Erythroblast (primary cell): Measurements from ENCODE around the gene KCNG4.

Source experiments
- GATA1 ChIP-seq: IDR thresholded peaks from 2 replicates; pipeline ENCODE4 v1.6.1; 2011; ENCODE audit warnings: low read depth, mild to moderate bottlenecking, control low read depth, low read length, moderate library complexity
- POLR2A ChIP-seq: IDR thresholded peaks from 2 replicates; pipeline ENCODE4 v1.6.1; 2011; ENCODE audit warnings: mild to moderate bottlenecking, low read length

DNA sequence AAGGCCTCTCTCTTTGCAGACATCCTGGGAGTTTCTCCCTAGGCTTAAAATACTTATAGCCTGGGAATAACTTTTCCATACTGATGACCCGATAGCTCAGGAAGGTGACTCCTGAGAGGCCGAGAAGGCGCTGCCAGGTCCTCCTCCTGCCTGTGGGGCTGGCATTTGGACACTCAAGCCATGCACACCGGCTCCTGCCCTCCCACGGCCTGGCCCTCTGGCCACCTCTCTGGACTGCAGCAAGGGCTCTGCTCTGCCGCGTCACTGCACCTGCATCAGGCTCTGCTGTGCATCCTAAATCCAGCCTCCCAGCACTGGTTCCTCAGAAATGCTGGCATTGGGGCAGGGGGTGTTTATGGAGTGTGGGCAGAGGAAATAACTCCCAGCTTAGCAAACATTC, 14.2 kb downstream of the KCNG4 start:
- TF ChIP-seq POLR2A = no peak
- no peak for TF ChIP-seq GATA1
